ENCODE data around the gene CHTOP. TPM values are rescaled to one million over a fixed set of nuclear protein-coding genes. Genes with fewer than 3 reads are reported as not detected.

CHTOP gene
- total and polyA plus RNA-seq, 2 of the 13 experiments (the other 11 are each of a cell fraction or from before 2014, with no cell fraction given) = 38.0 to 51.9 TPM

GRCh38 chr1:153679337-153680119 is 45.7 kb downstream of the CHTOP start (continued):
- TF ChIP-seq ADNP (CRISPR knock-in tag; IDR thresholded peaks at IDR 0.05) = peak; percentile 57; the same call in 1 of the 2 replicates
- no peak for TF ChIP-seq ZNF496 (CRISPR knock-in tag; IDR thresholded peaks at IDR 0.05; ENCODE audit: insufficient replicate concordance)
- TF ChIP-seq SRSF4 (IDR thresholded peaks at IDR 0.05; ENCODE audit: low read depth, low read length, poor library complexity, severe bottlenecking) = no peak
- TF ChIP-seq ATF6 (CRISPR knock-in tag; conservative IDR thresholded peaks at IDR 0.05) = no peak
- TF ChIP-seq ZNF720 (CRISPR knock-in tag; IDR thresholded peaks at IDR 0.05) = no peak
- no peak for TF ChIP-seq ZMYM4 (CRISPR knock-in tag; IDR thresholded peaks at IDR 0.05)
- no peak for TF ChIP-seq ZNF839 (CRISPR knock-in tag; IDR thresholded peaks at IDR 0.05; ENCODE audit: borderline replicate concordance)
- TF ChIP-seq NFKB2 (CRISPR knock-in tag; IDR thresholded peaks at IDR 0.05; ENCODE audit: borderline replicate concordance) = peak; percentile 59; the same call in 1 of the 2 replicates
- no peak for TF ChIP-seq EP300 (IDR thresholded peaks at IDR 0.05; ENCODE audit: low read depth in 2 of 2, low read length in 2 of 2)
- no peak for TF ChIP-seq EP300 (CRISPR knock-in tag; IDR thresholded peaks at IDR 0.05; ENCODE audit: borderline replicate concordance)
- TF ChIP-seq MTF2 (CRISPR knock-in tag; IDR thresholded peaks at IDR 0.05; ENCODE audit: borderline replicate concordance) = peak; percentile 94
- TF ChIP-seq REL (CRISPR knock-in tag; conservative IDR thresholded peaks at IDR 0.05) = 0 out of 2 replicates have a peak, but pooled peaks have one; percentile 13
- no peak for TF ChIP-seq HOMEZ (CRISPR knock-in tag; IDR thresholded peaks at IDR 0.05; ENCODE audit: low read depth)
- peak; percentile 32; the same call in 1 of the 2 replicates for TF ChIP-seq PRDM15 (CRISPR knock-in tag; IDR thresholded peaks at IDR 0.05)
- TF ChIP-seq ZNF547 (CRISPR knock-in tag; IDR thresholded peaks at IDR 0.05) = 0 out of 2 replicates have a peak, but pooled peaks have one; percentile 39
- TF ChIP-seq SP140L (CRISPR knock-in tag; IDR thresholded peaks at IDR 0.05; ENCODE audit: borderline replicate concordance) = no peak
- no peak for TF ChIP-seq TEAD2 (CRISPR knock-in tag; IDR thresholded peaks at IDR 0.05)
- 0 out of 2 replicates have a peak, but pooled peaks have one; percentile 38 for TF ChIP-seq ZNF737 (CRISPR knock-in tag; IDR thresholded peaks at IDR 0.05; ENCODE audit: borderline replicate concordance)
- TF ChIP-seq ZBTB49 (CRISPR knock-in tag; IDR thresholded peaks at IDR 0.05; ENCODE audit: borderline replicate concordance) = no peak

All from HepG2 (cell line).